Fibroblast of lung (primary cell): ENCODE data around the gene KIAA1755.

Source experiments
- CTCF ChIP-seq, 2 donors: IDR thresholded peaks in 1 of 2; conservative IDR thresholded peaks in 1 of 2; 1 replicate in 1 of 2; 2 replicates in 1 of 2; pipeline ENCODE4 v1.5.1; 2011 to 2012; ENCODE audit warnings: low read length in 2 of 2, control low read depth in 1 of 2, inconsistent platforms in 1 of 2, low read depth in 1 of 2, mild to moderate bottlenecking in 1 of 2
- EZH2 ChIP-seq: IDR thresholded peaks from 2 replicates; pipeline ENCODE4 v1.5.1; 2012; ENCODE audit warnings: low read length, control low read depth, mild to moderate bottlenecking; ENCODE audit errors: missing control alignments

- TF ChIP-seq CTCF (conservative IDR thresholded peaks at IDR 0.05 in 1 of 2, IDR thresholded peaks at IDR 0.05 in 1 of 2; ENCODE audit: low read depth in 1 of 2, low read length in 2 of 2) (peak; percentile 57 to 58), EZH2 (no peak)
Measured at GRCh38 chr20:38290829-38291814, 30.6 kb upstream of the KIAA1755 start.
